Activated T-helper 1 cell treated with anti-CD3 and anti-CD28 coated beads, Interleukin-12 subunit alpha, Interleukin-12 subunit beta, Interleukin-2, Interleukin-4 antibody, amounts not matched to agents 30 ng/mL and 10 ng/mL and 1 ng/mL, durations not matched to agents 14 hours and 24 hours and 36 hours (primary cell): Measurements from ENCODE around the gene TEX2. TPM values are rescaled to one million over a fixed set of nuclear protein-coding genes. Genes with fewer than 3 reads are reported as not detected.
A peak's percentile ranks its signal among the peaks of the same experiment; 100 is the strongest.
"Not testable (repeated sequence)": the region's sequence is repeated elsewhere in the genome, so short reads cannot be mapped to it uniquely, and the experiment has no call there.

Experiments used
- DNase-seq: peaks from one replicate; pipeline ENCODE4 v3.0.0; 2021; ENCODE audit warnings: low spot score
- H3K27ac Mint-ChIP-seq: one replicate; pipeline ENCODE4 v1.8.0; 2021; ENCODE audit warnings: mild to moderate bottlenecking, mixed read lengths
- H3K27me3 Mint-ChIP-seq: one replicate; pipeline ENCODE4 v1.8.0; 2022; ENCODE audit warnings: mild to moderate bottlenecking, moderate library complexity, mixed read lengths; ENCODE audit not compliant: insufficient read depth
- H3K36me3 Mint-ChIP-seq: one replicate; pipeline ENCODE4 v1.8.0; 2021; ENCODE audit warnings: low read depth, mixed read lengths
- H3K4me1 Mint-ChIP-seq: one replicate; pipeline ENCODE4 v1.8.0; 2021; ENCODE audit warnings: low read depth, mixed read lengths
- H3K4me3 Mint-ChIP-seq: one replicate; pipeline ENCODE4 v1.8.0; 2021; ENCODE audit warnings: mild to moderate bottlenecking, moderate library complexity, mixed read lengths
- H3K9me3 Mint-ChIP-seq: one replicate; pipeline ENCODE4 v1.8.0; 2021; ENCODE audit warnings: mixed read lengths
- intact Hi-C: fragments of 100-400 bp; cut with micrococcal nuclease; formaldehyde crosslinking; loops from one replicate; pipeline ENCODE4 v1.15.1; 2024
- total RNA-seq: library from RNA; stranded (reverse); gene quantifications from 2 replicates; pipeline ENCODE4 v1.2.3, GENCODE V29; 2022

The TEX2 gene
- total RNA-seq, 1 donor from 2014 or later, result 20.6 TPM

DNA sequence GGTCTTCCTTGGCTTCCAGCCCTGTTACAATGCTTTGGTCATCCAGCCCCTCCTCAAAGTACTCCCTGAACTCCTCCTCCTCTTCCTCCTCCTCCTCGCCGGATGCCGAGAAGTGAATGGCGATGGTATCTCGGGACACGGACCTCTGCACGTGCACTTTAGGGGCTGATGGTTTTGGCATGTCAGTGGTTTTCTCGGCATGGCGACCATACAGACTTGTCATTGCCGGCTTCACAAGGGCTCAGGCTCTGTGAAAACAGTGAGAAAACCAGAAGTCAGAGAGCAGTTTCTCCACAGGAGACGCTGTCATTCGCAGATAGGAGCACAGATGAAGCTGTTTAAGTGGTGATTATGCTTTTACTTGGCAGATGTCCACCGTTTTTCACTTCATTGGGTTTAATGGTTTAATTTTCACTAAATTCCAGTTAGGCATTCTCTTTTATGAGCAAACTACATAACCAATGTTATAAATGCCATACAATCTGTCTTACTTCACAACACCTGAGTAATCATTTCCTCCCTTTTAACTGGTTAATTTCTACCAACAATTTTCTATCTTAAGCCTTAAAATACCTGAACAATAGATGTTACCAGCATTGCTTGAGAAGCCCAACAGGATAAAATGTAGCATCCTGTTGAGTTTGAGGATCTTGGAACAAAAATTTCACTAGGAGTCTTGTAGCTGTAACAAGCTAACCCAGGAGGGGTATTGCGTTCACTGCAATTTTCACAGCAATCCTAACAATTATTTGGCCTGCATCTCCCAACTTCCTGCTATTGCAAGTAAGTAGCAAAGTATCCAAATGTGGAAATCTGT, 48.9 kb downstream of the TEX2 start:
- Mint-ChIP-seq H3K4me3 (no peak overlapping the region), H3K36me3 (peaks cover 15% of the 10 kb centered on the region), H3K27ac (no peak overlapping the region), H3K27me3 (no peaks in the 10 kb centered on the region), H3K9me3 (no peaks in the 10 kb centered on the region), H3K4me1 (peaks cover 16% of the 10 kb centered on the region)
- intact Hi-C loops, result no loop called here
- no peak for DNase-seq

DNA sequence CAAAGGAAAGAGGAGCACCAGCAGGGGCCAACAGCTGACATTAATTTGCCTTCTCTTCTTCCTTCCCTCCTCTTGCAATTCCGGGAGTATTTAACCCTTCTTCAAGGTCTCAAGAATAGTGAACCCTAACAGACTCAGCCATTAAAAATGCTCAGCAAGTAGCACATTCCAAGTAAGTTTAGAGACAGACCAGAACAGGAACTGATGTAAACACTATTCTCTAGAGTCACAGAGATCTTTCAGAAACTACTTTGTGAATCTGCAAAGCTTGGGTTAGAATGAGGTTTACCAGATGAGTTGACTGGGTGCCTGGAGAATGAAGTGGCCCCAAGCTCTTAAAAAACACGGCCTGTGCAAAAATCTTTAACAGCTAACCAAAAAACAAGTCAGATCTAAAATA, 50.9 kb downstream of the TEX2 start:
- Mint-ChIP-seq H3K36me3 (peaks cover 15% of the 10 kb centered on the region), H3K4me1 (peaks cover 7% of the 10 kb centered on the region), H3K27ac (no peak overlapping the region), H3K4me3 (no peak overlapping the region), H3K9me3 (no peaks in the 10 kb centered on the region), H3K27me3 (no peaks in the 10 kb centered on the region)
- no peak for DNase-seq
- intact Hi-C loops, result no loop called here

GRCh38 chr17:64209983-64210382, 53.1 kb downstream of the TEX2 start:
- DNase-seq, result no peak
- no peaks in the 10 kb centered on the region for H3K9me3 Mint-ChIP-seq
- H3K36me3 Mint-ChIP-seq, result peaks cover 15% of the 10 kb centered on the region
- H3K27me3 Mint-ChIP-seq, result no peaks in the 10 kb centered on the region
- intact Hi-C loops, result no loop called here
- H3K4me3 Mint-ChIP-seq, result no peak overlapping the region
- no peak overlapping the region for H3K27ac Mint-ChIP-seq
- H3K4me1 Mint-ChIP-seq, result peaks cover 7% of the 10 kb centered on the region

- DNase-seq, result no peak
- Mint-ChIP-seq H3K27me3 (no peaks in the 10 kb centered on the region), H3K9me3 (no peaks in the 10 kb centered on the region), H3K36me3 (peaks cover 15% of the 10 kb centered on the region), H3K4me3 (no peak overlapping the region), H3K27ac (no peak overlapping the region), H3K4me1 (peaks cover 7% of the 10 kb centered on the region)
- intact Hi-C loops, result no loop called here
Measured at GRCh38 chr17:64209356-64209941, 53.6 kb downstream of the TEX2 start.

DNA sequence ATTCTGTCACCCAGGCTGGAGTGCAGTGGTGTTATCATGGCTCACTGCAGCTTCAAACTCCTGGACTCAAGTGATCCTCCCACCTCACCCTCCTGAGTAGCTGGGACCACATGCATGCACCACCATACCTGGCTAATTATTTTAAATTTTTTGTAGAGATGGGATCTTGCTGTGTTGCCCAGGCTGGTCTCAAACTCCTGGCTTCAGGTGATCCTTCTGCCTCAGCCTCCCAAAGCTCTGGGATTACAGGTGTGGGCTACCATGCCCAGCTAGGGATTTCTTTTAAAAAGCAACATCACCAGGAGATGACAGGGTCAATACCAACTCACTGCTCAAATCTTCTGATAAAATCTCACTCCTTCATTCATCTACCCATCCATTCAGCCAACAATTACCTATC, 54.4 kb downstream of the TEX2 start:
- H3K27ac Mint-ChIP-seq, H3K4me3 Mint-ChIP-seq, H3K27me3 Mint-ChIP-seq, intact Hi-C loops, DNase-seq, H3K4me1 Mint-ChIP-seq, H3K9me3 Mint-ChIP-seq: not testable (repeated sequence)
- peaks cover 15% of the 10 kb centered on the region for H3K36me3 Mint-ChIP-seq

DNA sequence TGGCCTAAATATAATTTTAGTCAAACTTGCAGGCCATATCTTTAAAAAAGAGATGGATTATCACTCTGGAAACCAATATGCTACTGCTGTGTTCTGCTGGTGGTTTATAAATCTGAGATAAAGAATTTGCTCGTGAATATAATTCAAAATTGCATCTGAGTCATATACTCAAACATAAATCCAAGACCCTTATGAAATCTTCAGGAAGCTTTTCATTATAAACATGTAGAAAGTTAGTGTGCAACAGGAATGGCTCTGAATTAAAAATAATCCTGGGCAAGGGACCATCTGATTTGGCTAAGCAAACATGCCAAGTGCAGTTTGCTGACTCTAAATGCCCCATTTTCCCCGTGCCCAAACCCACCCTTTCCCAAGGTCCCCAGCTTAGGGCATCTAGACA, 57.3 kb downstream of the TEX2 start:
- no peak overlapping the region for H3K27ac Mint-ChIP-seq
- no peak for DNase-seq
- no peak overlapping the region for H3K4me3 Mint-ChIP-seq
- no peaks in the 10 kb centered on the region for H3K27me3 Mint-ChIP-seq
- no peaks in the 10 kb centered on the region for H3K9me3 Mint-ChIP-seq
- intact Hi-C loops, result no loop called here
- H3K4me1 Mint-ChIP-seq, result peaks cover 24% of the 10 kb centered on the region
- H3K36me3 Mint-ChIP-seq, result peaks cover 2% of the 10 kb centered on the region

GRCh38 chr17:64203630-64204029, 59.4 kb downstream of the TEX2 start:
- intact Hi-C loops, result no loop called here
- Mint-ChIP-seq H3K27me3 (no peaks in the 10 kb centered on the region), H3K27ac (no peak overlapping the region), H3K9me3 (no peaks in the 10 kb centered on the region), H3K36me3 (peaks cover 2% of the 10 kb centered on the region), H3K4me1 (peaks cover 32% of the 10 kb centered on the region), H3K4me3 (no peak overlapping the region)
- DNase-seq, result no peak

DNA sequence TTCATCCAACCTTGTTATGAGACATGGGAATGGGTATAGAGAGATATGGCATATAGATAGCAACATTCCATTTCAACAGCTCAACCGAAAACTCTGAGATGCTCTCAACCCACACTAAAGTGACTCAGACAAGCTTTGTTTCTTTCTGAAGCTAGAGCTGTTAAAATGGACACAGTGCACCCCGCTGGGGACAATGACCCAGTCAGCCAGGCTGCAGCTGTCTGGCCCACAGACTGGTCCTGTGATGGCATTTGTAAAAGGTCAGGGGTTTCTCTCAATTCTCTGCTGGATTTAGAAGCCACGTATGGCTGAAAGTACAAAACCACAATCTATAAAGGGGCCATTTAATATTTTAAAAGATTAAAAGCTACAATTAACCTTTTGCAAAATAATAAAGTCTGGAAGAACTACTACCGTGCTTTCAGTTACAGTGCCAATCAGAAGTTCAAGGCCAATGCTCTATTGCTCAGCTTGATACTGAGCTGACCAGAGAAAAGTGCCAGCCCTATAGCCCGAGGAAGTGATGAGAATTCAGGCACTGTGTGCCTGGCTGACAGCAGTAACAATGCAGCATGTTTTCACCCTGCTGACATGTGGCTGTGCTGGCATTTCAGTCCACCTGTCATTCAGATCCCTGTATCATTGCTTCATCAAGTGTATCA, 60.2 kb downstream of the TEX2 start:
- no peak overlapping the region for H3K4me3 Mint-ChIP-seq
- no peaks in the 10 kb centered on the region for H3K27me3 Mint-ChIP-seq
- no peak overlapping the region for H3K27ac Mint-ChIP-seq
- no peaks in the 10 kb centered on the region for H3K9me3 Mint-ChIP-seq
- no peak for DNase-seq
- H3K36me3 Mint-ChIP-seq, result peaks cover 5% of the 10 kb centered on the region
- intact Hi-C loops, result no loop called here
- peaks cover 32% of the 10 kb centered on the region for H3K4me1 Mint-ChIP-seq

GRCh38 chr17:64200080-64201032, 62.7 kb downstream of the TEX2 start:
- peaks cover 3% of the 10 kb centered on the region for H3K36me3 Mint-ChIP-seq
- peaks cover 39% of the 10 kb centered on the region for H3K4me1 Mint-ChIP-seq
- no peak for DNase-seq
- H3K27me3 Mint-ChIP-seq, result no peaks in the 10 kb centered on the region
- intact Hi-C loops, result loop anchor here (1.0 to 2.0 kb wide), 2 partner anchors 18 to 56 kb away; no protein-coding TSS in a partner anchor
- H3K27ac Mint-ChIP-seq, result peak overlapping the region; percentile 27
- no peaks in the 10 kb centered on the region for H3K9me3 Mint-ChIP-seq
- H3K4me3 Mint-ChIP-seq, result no peak overlapping the region

DNA sequence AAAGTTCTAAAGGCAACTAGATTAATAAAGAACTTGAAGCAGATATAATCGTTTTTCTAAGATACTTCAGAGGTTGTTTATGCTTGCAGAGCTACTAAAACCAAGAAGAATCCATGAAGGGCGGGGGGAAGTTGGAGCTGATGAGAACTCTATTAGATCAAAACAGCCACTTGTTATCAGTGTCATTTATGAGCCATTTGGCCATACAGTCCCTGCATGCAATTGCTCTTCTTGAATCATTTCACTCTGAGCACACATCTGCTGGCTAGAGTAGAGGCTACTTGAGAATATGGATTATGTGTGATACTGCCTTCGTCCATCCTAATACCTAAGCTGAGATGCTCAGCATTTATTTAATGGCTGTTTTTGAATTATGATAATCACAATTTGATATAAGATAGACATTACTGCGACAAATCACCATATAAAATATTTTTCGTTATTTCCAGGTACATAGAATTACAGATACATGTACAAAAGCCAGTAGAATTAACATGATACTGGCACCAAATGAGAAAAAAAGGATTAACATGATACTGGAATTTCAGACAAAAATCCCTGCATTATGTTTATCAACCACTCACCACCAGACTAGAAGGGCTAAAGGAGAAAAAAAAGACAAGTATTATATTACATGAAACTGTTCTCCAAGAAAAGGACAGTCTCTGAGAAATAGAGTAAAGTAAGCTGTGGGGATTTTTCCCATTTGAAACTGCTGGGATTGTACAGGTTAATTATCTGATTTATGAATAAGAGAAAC, 64.5 kb downstream of the TEX2 start:
- Mint-ChIP-seq H3K9me3 (no peaks in the 10 kb centered on the region), H3K4me1 (peaks cover 39% of the 10 kb centered on the region), H3K27ac (no peak overlapping the region), H3K27me3 (no peaks in the 10 kb centered on the region), H3K4me3 (no peak overlapping the region), H3K36me3 (peaks cover 5% of the 10 kb centered on the region)
- no peak for DNase-seq
- intact Hi-C loops, result no loop called here

GRCh38 chr17:64196601-64197000, 66.5 kb downstream of the TEX2 start:
- intact Hi-C loops, result no loop called here

DNA sequence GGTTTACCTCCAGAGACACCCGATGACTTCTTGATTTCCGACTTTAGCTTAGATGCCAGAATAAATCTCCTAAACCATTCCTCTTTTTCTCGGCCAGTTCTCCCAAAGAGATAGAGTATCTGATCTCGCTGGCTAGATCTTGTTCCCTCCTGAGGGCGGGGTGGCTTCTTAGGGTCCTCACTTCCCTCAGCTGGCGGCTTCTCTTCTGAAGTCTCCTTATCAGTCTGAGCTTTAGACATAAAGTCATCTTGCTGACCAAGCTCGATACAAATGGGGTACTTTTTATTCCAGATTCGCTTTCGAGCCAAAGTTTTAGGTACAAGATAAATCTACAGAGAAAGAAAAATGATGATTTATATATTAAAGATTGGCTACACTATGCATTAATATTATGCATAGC, 69.5 kb downstream of the TEX2 start:
- H3K27me3 Mint-ChIP-seq, result no peaks in the 10 kb centered on the region
- intact Hi-C loops, result no loop called here
- H3K9me3 Mint-ChIP-seq, result no peaks in the 10 kb centered on the region
- peaks cover 7% of the 10 kb centered on the region for H3K4me1 Mint-ChIP-seq
- no peak for DNase-seq
- peaks cover 10% of the 10 kb centered on the region for H3K36me3 Mint-ChIP-seq
- H3K4me3 Mint-ChIP-seq, result no peak overlapping the region
- no peak overlapping the region for H3K27ac Mint-ChIP-seq

More at GRCh38 chr17:64196601-64197000, 66.5 kb downstream of the TEX2 start:
- no peaks in the 10 kb centered on the region for H3K9me3 Mint-ChIP-seq
- no peaks in the 10 kb centered on the region for H3K27me3 Mint-ChIP-seq
- peaks cover 23% of the 10 kb centered on the region for H3K4me1 Mint-ChIP-seq
- peaks cover 10% of the 10 kb centered on the region for H3K36me3 Mint-ChIP-seq
- DNase-seq, result no peak
- no peak overlapping the region for H3K4me3 Mint-ChIP-seq
- H3K27ac Mint-ChIP-seq, result no peak overlapping the region
